HEK293 (cell line): ENCODE measurements around the gene ADAM17.

ENCODE experiments used
- CTCF ChIA-PET: fragments of 350-600 bp; formaldehyde crosslinking; extraction: SDS; loops from one replicate; lab custom pipeline; 2021; ENCODE audit warnings: antibody characterized with exemption; lab: Yijun Ruan, JAX
- POLR2A ChIA-PET: fragments of 300-600 bp; formaldehyde crosslinking; extraction: SDS; loops from one replicate; lab custom pipeline; 2020; ENCODE audit warnings: antibody characterized with exemption, inconsistent platforms; lab: Yijun Ruan, JAX
- H3K27ac ChIP-seq: fragments of 200-500 bp; sonication (Bioruptor generic); 2 replicates; pipeline ENCODE4 v1.5.1; 2014; ENCODE audit warnings: low read depth, low read length, control low read depth, inconsistent platforms; ENCODE audit errors: extremely low read depth
- H3K36me3 ChIP-seq, 2 experiments: fragments of 200-500 bp in 1 of 2; sonication (Bioruptor generic) in 1 of 2; 1 replicate in 1 of 2; 2 replicates in 1 of 2; pipeline ENCODE4 v1.5.1; 2014 to 2017; ENCODE audit warnings: inconsistent platforms in 2 of 2, low read length in 2 of 2; ENCODE audit not compliant: control insufficient read depth in 2 of 2, insufficient read depth in 1 of 2
- H3K4me1 ChIP-seq: fragments of 200-500 bp; sonication (Bioruptor generic); 2 replicates; pipeline ENCODE4 v1.5.1; 2014; ENCODE audit warnings: mild to moderate bottlenecking, low read length, inconsistent platforms; ENCODE audit not compliant: control insufficient read depth, insufficient read depth
- H3K4me3 ChIP-seq: 2 replicates; pipeline ENCODE4 v1.5.1; 2011; ENCODE audit warnings: low read depth, mild to moderate bottlenecking, control low read depth, low read length, moderate library complexity
- H3K9me3 ChIP-seq: fragments of 200-500 bp; sonication (Bioruptor generic); 2 replicates; pipeline ENCODE4 v1.5.1; 2014; ENCODE audit warnings: low read depth, low read length, inconsistent platforms; ENCODE audit not compliant: control insufficient read depth, insufficient read depth
- BCL11B ChIP-seq: fragments of 450-650 bp; formaldehyde crosslinking; IDR thresholded peaks from 2 replicates; pipeline ENCODE4 v1.5.1; 2016; ENCODE audit warnings: low read depth, missing biosample characterization, missing genetic modification characterization
- HOXC10 ChIP-seq: sonication (generic); formaldehyde crosslinking; IDR thresholded peaks from 2 replicates; pipeline ENCODE4 v1.8.1; 2023; ENCODE audit warnings: mild to moderate bottlenecking, missing genetic modification reagents
- IKZF3 ChIP-seq: fragments of 450-650 bp; IDR thresholded peaks from 2 replicates; pipeline ENCODE4 v1.5.0; 2018; ENCODE audit warnings: missing biosample characterization, mild to moderate bottlenecking, missing genetic modification characterization, moderate library complexity
- MZF1 ChIP-seq: fragments of 450-650 bp; formaldehyde crosslinking; IDR thresholded peaks from 2 replicates; pipeline ENCODE4 v1.5.1; 2017; ENCODE audit warnings: missing biosample characterization, missing genetic modification characterization, borderline replicate concordance
- OSR2 ChIP-seq: fragments of 450-650 bp; formaldehyde crosslinking; IDR thresholded peaks from 2 replicates; pipeline ENCODE4 v1.5.1; 2016; ENCODE audit warnings: missing biosample characterization, missing genetic modification characterization
- RBAK ChIP-seq: fragments of 450-650 bp; formaldehyde crosslinking; IDR thresholded peaks from 2 replicates; pipeline ENCODE4 v1.5.1; 2016; ENCODE audit warnings: missing biosample characterization, missing genetic modification characterization
- TCF7L2 ChIP-seq: IDR thresholded peaks from 2 replicates; pipeline ENCODE4 v1.6.1; 2011; ENCODE audit warnings: low read depth, mild to moderate bottlenecking, inconsistent platforms, low read length, moderate library complexity, borderline replicate concordance
- ZFHX2 ChIP-seq: fragments of 450-650 bp; formaldehyde crosslinking; conservative IDR thresholded peaks from 2 replicates; pipeline ENCODE4 v1.5.1; 2016; ENCODE audit warnings: missing biosample characterization, missing genetic modification characterization
- ZFP41 ChIP-seq: fragments of 450-650 bp; formaldehyde crosslinking; IDR thresholded peaks from 2 replicates; pipeline ENCODE4 v1.5.1; 2016; ENCODE audit warnings: missing biosample characterization, missing genetic modification characterization, borderline replicate concordance
- ZFP69B ChIP-seq: fragments of 450-650 bp; formaldehyde crosslinking; IDR thresholded peaks from 2 replicates; pipeline ENCODE4 v1.5.1; 2016; ENCODE audit warnings: missing biosample characterization, missing genetic modification characterization
- ZNF140 ChIP-seq: fragments of 450-650 bp; formaldehyde crosslinking; IDR thresholded peaks from 2 replicates; pipeline ENCODE4 v1.5.1; 2016; ENCODE audit warnings: missing biosample characterization, missing genetic modification characterization
- ZNF157 ChIP-seq: fragments of 450-650 bp; formaldehyde crosslinking; IDR thresholded peaks from 2 replicates; pipeline ENCODE4 v1.5.1; 2016; ENCODE audit warnings: missing biosample characterization, missing genetic modification characterization
- ZNF16 ChIP-seq: fragments of 450-650 bp; formaldehyde crosslinking; IDR thresholded peaks from 2 replicates; pipeline ENCODE4 v1.5.1; 2016; ENCODE audit warnings: low read depth, missing biosample characterization, missing genetic modification characterization
- ZNF555 ChIP-seq: fragments of 450-650 bp; formaldehyde crosslinking; conservative IDR thresholded peaks from 2 replicates; pipeline ENCODE4 v1.5.1; 2017; ENCODE audit warnings: missing biosample characterization, mild to moderate bottlenecking, missing genetic modification characterization, inconsistent platforms
- ZNF558 ChIP-seq: fragments of 450-650 bp; formaldehyde crosslinking; IDR thresholded peaks from 2 replicates; pipeline ENCODE4 v1.5.1; 2016; ENCODE audit warnings: missing biosample characterization, missing genetic modification characterization
- ZNF561 ChIP-seq: fragments of 450-650 bp; IDR thresholded peaks from 2 replicates; pipeline ENCODE4 v1.5.1; 2018; ENCODE audit warnings: missing biosample characterization, missing genetic modification characterization, borderline replicate concordance
- ZNF621 ChIP-seq: fragments of 450-650 bp; formaldehyde crosslinking; IDR thresholded peaks from 2 replicates; pipeline ENCODE4 v1.5.1; 2017; ENCODE audit warnings: missing biosample characterization, missing genetic modification characterization
- ZNF830 ChIP-seq: fragments of 450-650 bp; IDR thresholded peaks from 2 replicates; pipeline ENCODE4 v1.5.0; 2018; ENCODE audit warnings: missing biosample characterization, missing genetic modification characterization, low read depth, mild to moderate bottlenecking, moderate library complexity
- TF ChIP-seq, protein P1 (sequence below): fragments of 450-650 bp; formaldehyde crosslinking; IDR thresholded peaks from 2 replicates; pipeline ENCODE4 v1.5.1; 2016; ENCODE audit warnings: missing biosample characterization, missing genetic modification characterization, borderline replicate concordance
- TF ChIP-seq, protein P2 (sequence below): fragments of 450-650 bp; formaldehyde crosslinking; IDR thresholded peaks from 2 replicates; pipeline ENCODE4 v1.5.1; 2016; ENCODE audit warnings: missing biosample characterization, missing genetic modification characterization
- TF ChIP-seq, protein P3 (sequence below): fragments of 450-650 bp; formaldehyde crosslinking; IDR thresholded peaks from 2 replicates; pipeline ENCODE4 v1.5.1; 2016; ENCODE audit warnings: missing biosample characterization, missing genetic modification characterization
- TF ChIP-seq, protein P4 (sequence below): fragments of 450-650 bp; formaldehyde crosslinking; IDR thresholded peaks from 2 replicates; pipeline ENCODE4 v1.5.1; 2016; ENCODE audit warnings: missing biosample characterization, missing genetic modification characterization
- TF ChIP-seq, protein P5 (sequence below): fragments of 450-650 bp; formaldehyde crosslinking; IDR thresholded peaks from 2 replicates; pipeline ENCODE4 v1.5.1; 2016; ENCODE audit warnings: missing biosample characterization, missing genetic modification characterization

Gene ADAM17

DNA sequence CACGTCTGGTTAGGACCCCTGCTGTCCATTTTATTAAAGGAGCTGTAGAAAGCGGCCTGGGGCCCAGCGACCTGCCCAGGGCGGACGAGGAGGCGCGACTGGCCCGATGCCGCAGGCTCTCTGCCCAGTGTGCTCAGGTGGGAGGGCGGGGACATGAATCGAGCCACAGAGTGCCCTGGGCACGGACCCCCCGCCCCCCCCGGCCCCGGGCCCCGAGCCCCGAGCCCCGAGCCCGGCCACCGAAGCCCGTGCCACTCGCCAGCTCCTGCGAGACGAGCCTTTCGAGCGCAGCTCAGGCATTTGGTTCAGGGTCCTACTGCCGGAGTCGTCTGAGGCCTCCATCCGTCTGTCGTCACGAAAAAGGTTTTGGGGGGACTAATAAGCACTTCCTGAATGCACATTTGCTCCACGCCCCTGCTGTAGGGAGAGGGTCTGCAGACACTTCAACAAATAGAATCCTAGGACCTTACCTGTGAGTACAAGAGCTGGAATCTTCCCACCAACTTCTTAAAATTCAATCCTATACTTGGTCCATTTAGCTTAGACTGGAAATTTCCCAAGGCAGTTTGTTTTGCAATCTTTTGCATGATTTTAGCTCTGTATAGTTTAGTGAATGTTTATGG, 602 bp upstream of the ADAM17 start:
- H3K27ac ChIP-seq: peak overlapping the region; percentile 99
- H3K4me1 ChIP-seq: peaks cover 11% of the 10 kb centered on the region

DNA sequence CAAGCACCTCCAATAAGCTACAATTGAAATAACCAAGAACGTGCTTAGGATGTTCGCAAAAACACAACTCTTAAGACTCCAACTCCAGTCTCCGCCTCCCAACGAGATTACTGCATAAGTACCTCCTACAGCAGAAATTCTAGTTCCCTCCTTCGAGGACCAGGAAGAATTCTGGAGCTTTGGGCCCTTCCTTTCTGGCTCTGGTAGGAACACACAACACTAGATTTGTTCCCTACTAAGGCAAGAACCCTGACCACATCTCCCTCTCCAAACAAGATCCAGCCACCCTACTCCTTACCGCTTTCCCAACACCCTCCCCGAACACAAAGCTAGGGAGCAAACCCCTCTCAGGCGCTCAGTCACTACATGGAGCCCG, 721 bp downstream of the ADAM17 start:
- H3K4me3 ChIP-seq: peak overlapping the region; percentile 96
- peak overlapping the region; percentile 99 for H3K27ac ChIP-seq
- no peaks in the 10 kb centered on the region for H3K9me3 ChIP-seq
- H3K4me1 ChIP-seq: peaks cover 13% of the 10 kb centered on the region
- ChIA-PET POLR2A (interaction anchor here (0.6 to 2.8 kb wide), 12 partner anchors 9 to 215 kb away, joined by 3 to 58 read pairs (median 6); partner anchors contain the start of genes IAH1 and YWHAQ), CTCF (interaction anchor here (0.6 to 1.6 kb wide), 6 partner anchors 18 to 518 kb away, joined by 3 to 4 read pairs (median 3); no protein-coding TSS in a partner anchor)
- H3K36me3 ChIP-seq: peaks cover 4 to 6% of the 10 kb centered on the region in 2 experiments; a peak in 2 of 3 replicates
- no peak for TF ChIP-seq ZNF16 (tag by site-specific recombination)
- no peak for TF ChIP-seq ZNF621 (tag by site-specific recombination)
- TF ChIP-seq ZNF558: no peak
- no peak for TF ChIP-seq ZFHX2 (tag by site-specific recombination)
- TF ChIP-seq, protein P1, sequence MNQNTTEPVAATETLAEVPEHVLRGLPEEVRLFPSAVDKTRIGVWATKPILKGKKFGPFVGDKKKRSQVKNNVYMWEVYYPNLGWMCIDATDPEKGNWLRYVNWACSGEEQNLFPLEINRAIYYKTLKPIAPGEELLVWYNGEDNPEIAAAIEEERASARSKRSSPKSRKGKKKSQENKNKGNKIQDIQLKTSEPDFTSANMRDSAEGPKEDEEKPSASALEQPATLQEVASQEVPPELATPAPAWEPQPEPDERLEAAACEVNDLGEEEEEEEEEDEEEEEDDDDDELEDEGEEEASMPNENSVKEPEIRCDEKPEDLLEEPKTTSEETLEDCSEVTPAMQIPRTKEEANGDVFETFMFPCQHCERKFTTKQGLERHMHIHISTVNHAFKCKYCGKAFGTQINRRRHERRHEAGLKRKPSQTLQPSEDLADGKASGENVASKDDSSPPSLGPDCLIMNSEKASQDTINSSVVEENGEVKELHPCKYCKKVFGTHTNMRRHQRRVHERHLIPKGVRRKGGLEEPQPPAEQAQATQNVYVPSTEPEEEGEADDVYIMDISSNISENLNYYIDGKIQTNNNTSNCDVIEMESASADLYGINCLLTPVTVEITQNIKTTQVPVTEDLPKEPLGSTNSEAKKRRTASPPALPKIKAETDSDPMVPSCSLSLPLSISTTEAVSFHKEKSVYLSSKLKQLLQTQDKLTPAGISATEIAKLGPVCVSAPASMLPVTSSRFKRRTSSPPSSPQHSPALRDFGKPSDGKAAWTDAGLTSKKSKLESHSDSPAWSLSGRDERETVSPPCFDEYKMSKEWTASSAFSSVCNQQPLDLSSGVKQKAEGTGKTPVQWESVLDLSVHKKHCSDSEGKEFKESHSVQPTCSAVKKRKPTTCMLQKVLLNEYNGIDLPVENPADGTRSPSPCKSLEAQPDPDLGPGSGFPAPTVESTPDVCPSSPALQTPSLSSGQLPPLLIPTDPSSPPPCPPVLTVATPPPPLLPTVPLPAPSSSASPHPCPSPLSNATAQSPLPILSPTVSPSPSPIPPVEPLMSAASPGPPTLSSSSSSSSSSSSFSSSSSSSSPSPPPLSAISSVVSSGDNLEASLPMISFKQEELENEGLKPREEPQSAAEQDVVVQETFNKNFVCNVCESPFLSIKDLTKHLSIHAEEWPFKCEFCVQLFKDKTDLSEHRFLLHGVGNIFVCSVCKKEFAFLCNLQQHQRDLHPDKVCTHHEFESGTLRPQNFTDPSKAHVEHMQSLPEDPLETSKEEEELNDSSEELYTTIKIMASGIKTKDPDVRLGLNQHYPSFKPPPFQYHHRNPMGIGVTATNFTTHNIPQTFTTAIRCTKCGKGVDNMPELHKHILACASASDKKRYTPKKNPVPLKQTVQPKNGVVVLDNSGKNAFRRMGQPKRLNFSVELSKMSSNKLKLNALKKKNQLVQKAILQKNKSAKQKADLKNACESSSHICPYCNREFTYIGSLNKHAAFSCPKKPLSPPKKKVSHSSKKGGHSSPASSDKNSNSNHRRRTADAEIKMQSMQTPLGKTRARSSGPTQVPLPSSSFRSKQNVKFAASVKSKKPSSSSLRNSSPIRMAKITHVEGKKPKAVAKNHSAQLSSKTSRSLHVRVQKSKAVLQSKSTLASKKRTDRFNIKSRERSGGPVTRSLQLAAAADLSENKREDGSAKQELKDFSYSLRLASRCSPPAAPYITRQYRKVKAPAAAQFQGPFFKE: no peak
- TF ChIP-seq, protein P2, sequence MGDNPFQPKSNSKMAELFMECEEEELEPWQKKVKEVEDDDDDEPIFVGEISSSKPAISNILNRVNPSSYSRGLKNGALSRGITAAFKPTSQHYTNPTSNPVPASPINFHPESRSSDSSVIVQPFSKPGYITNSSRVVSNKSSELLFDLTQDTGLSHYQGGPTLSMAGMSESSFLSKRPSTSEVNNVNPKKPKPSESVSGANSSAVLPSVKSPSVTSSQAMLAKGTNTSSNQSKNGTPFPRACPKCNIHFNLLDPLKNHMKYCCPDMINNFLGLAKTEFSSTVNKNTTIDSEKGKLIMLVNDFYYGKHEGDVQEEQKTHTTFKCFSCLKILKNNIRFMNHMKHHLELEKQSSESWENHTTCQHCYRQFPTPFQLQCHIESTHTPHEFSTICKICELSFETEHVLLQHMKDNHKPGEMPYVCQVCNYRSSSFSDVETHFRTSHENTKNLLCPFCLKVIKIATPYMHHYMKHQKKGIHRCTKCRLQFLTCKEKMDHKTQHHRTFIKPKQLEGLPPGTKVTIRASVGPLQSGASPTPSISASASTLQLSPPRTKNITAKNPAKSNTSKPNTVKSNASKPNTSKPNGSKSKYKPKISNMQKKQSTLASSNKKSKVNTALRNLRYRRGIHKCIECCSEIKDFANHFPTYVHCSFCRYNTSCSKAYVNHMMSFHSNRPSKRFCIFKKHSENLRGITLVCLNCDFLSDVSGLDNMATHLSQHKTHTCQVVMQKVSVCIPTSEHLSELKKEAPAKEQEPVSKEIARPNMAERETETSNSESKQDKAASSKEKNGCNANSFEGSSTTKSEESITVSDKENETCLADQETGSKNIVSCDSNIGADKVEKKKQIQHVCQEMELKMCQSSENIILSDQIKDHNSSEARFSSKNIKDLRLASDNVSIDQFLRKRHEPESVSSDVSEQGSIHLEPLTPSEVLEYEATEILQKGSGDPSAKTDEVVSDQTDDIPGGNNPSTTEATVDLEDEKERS (tag by site-specific recombination): no peak
- TF ChIP-seq ZNF140 (tag by site-specific recombination): no peak
- TF ChIP-seq, protein P3, sequence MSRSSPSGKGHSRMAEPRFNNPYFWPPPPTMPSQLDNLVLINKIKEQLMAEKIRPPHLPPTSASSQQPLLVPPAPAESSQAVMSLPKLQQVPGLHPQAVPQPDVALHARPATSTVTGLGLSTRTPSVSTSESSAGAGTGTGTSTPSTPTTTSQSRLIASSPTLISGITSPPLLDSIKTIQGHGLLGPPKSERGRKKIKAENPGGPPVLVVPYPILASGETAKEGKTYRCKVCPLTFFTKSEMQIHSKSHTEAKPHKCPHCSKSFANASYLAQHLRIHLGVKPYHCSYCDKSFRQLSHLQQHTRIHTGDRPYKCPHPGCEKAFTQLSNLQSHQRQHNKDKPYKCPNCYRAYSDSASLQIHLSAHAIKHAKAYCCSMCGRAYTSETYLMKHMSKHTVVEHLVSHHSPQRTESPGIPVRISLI (tag by site-specific recombination): no peak
- TF ChIP-seq MZF1 (tag by site-specific recombination): no peak

More for the DNA sequence above, 602 bp upstream of the ADAM17 start:
- Histone ChIP-seq H3K4me3 (peak overlapping the region; percentile 96), H3K36me3 (peaks cover 4 to 6% of the 10 kb centered on the region in 2 experiments; a peak in 2 of 3 replicates), H3K9me3 (no peaks in the 10 kb centered on the region)
- ChIA-PET CTCF (interaction anchor here (0.6 to 1.6 kb wide), 10 partner anchors 8 to 517 kb away, joined by 3 to 4 read pairs (median 3); no protein-coding TSS in a partner anchor), POLR2A (interaction anchor here (0.6 to 2.8 kb wide), 26 partner anchors 8 to 607 kb away, joined by 3 to 58 read pairs (median 4); partner anchors contain the start of genes CPSF3, IAH1, ITGB1BP1 and TAF1B)
- no peak for TF ChIP-seq TCF7L2
- TF ChIP-seq RBAK: no peak
- TF ChIP-seq, protein P4, sequence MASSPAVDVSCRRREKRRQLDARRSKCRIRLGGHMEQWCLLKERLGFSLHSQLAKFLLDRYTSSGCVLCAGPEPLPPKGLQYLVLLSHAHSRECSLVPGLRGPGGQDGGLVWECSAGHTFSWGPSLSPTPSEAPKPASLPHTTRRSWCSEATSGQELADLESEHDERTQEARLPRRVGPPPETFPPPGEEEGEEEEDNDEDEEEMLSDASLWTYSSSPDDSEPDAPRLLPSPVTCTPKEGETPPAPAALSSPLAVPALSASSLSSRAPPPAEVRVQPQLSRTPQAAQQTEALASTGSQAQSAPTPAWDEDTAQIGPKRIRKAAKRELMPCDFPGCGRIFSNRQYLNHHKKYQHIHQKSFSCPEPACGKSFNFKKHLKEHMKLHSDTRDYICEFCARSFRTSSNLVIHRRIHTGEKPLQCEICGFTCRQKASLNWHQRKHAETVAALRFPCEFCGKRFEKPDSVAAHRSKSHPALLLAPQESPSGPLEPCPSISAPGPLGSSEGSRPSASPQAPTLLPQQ: 0 out of 2 replicates have a peak, but pooled peaks have one; percentile 10
- TF ChIP-seq IKZF3 (tag by site-specific recombination): no peak
- no peak for TF ChIP-seq ZNF555
- TF ChIP-seq, protein P5, sequence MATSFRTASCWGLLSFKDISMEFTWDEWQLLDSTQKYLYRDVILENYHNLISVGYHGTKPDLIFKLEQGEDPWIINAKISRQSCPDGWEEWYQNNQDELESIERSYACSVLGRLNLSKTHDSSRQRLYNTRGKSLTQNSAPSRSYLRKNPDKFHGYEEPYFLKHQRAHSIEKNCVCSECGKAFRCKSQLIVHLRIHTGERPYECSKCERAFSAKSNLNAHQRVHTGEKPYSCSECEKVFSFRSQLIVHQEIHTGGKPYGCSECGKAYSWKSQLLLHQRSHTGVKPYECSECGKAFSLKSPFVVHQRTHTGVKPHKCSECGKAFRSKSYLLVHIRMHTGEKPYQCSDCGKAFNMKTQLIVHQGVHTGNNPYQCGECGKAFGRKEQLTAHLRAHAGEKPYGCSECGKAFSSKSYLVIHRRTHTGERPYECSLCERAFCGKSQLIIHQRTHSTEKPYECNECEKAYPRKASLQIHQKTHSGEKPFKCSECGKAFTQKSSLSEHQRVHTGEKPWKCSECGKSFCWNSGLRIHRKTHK (tag by site-specific recombination): no peak
- TF ChIP-seq ZNF830: no peak
- no peak for TF ChIP-seq BCL11B
- peak; percentile 33; the same call in 1 of the 2 replicates for TF ChIP-seq ZFP69B (tag by site-specific recombination)
- no peak for TF ChIP-seq OSR2 (tag by site-specific recombination)
- TF ChIP-seq ZNF16 (tag by site-specific recombination): no peak
- TF ChIP-seq MZF1 (tag by site-specific recombination): no peak
- no peak for TF ChIP-seq HOXC10
- TF ChIP-seq ZNF558: no peak
- no peak for TF ChIP-seq ZFP41 (tag by site-specific recombination)
- TF ChIP-seq ZNF157 (tag by site-specific recombination): no peak
- no peak for TF ChIP-seq ZNF561 (tag by site-specific recombination)
- no peak for TF ChIP-seq ZNF140 (tag by site-specific recombination)
